Fibroblast of villous mesenchyme (primary cell): ENCODE data around the gene C6orf120. TPM values are rescaled to one million over a fixed set of nuclear protein-coding genes. Genes with fewer than 3 reads are reported as not detected.

Source experiments
- DNase-seq: peaks from one replicate; pipeline ENCODE4 v3.0.0-alpha.2; 2010; ENCODE audit warnings: low read depth
- H3K4me3 ChIP-seq: 2 replicates; pipeline ENCODE4 v1.5.1; 2011; ENCODE audit warnings: low read depth, mild to moderate bottlenecking, low read length
- CTCF ChIP-seq: IDR thresholded peaks from 2 replicates; pipeline ENCODE4 v1.5.1; 2012; ENCODE audit warnings: low read depth, mild to moderate bottlenecking, low read length; ENCODE audit not compliant: insufficient read depth
- total RNA-seq: library from RNA; depleted of rRNA; stranded (reverse); fragments of >200 nt; gene quantifications from 2 replicates; pipeline ENCODE4 v1.2.3, GENCODE V29; 2012

Gene C6orf120
- total RNA-seq, 1 donor: 57.9 TPM

DNA sequence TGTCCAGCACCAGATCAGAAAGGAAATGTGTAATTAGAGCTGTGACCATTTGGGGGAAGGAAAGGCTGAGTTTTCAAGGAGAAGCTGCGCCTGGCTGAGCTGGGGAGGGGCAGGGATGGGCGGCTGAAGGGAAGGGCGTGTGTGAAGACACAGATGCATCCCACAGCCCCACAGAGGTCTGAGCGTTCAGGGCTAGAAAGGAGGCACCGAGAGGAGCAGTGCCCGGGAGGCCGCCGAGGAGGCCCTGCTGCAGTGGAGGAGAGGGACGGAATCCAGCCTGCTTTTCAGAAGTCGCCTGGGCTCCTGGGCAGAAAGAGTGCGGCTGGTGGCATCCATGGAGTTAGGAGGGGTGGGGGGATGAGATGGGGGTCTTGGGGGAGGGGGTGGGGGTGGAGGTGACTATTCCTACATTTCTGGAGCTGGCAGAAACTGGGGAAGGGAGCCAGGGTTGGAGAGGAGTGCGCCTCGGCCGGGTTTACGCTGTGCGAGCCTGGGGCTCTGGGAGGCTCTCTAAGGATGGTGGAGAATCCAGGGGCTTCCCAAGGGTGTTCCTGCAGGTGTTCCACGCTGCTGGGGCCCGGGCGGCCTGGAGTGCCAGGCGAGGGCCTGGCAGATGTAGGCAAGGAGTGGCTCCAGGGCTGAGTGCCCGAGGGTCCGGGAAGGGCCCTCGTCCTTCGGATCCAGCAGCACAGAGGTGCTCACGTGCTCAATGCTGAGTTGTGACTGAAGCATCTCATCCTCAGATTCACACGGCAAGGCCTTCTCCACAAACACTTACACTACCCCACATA is 41.9 kb upstream of the C6orf120 start:
- DNase-seq: no peak
- H3K4me3 ChIP-seq: no peak overlapping the region
- TF ChIP-seq CTCF: no peak

DNA sequence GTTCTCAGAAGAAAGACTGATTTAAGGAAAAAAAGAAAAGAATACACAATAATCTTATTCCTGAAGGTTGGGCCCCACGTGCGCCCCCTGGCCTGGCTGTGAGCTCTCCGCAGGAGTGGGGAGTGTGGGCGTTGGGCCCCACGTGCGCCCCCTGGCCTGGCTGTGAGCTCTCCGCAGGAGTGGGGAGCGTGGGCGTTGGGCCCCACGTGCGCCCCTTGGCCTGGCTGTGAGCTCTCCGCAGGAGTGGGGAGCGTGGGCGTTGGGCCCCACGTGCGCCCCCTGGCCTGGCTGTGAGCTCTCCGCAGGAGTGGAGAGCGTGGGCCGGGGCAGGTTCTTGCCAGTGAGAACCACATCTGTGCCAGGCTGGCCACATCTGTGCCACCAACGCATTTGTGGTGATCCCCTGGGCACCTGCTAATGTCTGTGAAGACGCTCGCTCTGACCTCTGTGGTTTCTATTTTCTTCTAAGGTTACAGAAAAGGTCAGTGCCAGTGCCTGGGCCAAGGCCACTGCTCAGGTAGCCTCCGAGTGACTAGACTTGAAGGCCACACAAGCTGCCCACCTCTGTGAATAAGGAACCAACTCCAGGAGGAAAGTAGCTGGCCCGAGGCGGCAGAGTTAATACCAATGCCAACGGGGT is 41.1 kb upstream of the C6orf120 start:
- H3K4me3 ChIP-seq: no peak overlapping the region
- no peak for TF ChIP-seq CTCF
- no peak for DNase-seq

DNA sequence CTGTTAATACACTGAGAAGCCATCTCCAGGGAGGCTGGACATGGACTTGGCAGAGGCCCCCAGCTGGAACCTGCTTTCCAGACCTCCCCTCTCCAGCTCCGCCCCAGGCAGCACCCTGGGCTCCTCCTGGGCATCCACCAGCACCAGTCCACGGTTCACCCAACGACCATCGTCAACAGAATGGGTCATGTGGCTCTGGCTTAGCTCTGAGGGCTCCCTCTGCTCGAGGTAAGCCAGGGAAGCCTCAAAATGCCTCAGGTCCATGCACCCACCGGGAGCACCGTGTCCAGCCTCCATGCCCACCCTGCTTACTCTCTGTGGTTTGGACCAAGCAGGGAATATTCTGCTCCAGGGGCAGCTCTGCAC is 40.6 kb upstream of the C6orf120 start:
- no peak for DNase-seq
- no peak for TF ChIP-seq CTCF
- no peak overlapping the region for H3K4me3 ChIP-seq

DNA sequence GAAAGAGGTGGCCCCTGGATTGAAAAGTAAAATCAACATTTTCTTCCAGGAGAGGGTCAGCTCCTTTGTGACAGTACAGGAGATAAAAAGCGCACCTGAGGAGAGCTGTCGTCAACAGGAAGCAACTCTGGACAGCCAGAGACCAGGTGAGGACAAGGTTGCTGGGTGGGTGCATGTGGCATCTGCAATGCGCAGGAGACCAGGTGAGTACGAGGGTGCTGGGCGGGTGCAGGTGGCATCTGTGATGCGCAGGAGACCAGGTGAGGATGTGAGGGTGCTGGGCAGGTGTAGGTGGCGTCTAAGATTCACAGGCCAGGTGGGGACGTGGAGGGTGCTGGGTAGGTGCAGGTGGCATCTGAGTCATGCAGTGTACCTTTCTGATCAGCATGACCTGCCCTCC is 38.5 kb upstream of the C6orf120 start:
- DNase-seq: no peak
- no peak for TF ChIP-seq CTCF
- H3K4me3 ChIP-seq: no peak overlapping the region

DNA sequence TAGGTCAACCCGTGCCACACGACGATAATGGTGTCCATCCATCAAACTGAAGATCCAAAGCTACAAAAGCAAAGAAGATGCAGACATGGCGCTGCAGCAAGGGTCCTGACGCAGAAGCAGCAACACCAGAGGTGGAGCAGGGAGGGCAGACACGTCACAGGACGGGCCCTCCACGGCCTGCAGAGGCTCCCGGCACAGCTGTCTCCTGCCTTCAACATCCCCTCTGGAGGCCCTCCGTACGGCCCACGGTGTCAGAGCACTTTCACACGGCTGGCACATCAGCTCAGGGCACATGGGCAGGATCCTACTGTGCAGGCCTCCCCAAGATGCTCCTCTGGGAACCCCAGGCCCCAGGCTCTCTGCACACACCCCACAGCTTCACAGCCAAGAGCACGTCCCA is 37.7 kb upstream of the C6orf120 start:
- no peak for TF ChIP-seq CTCF
- no peak for DNase-seq
- no peak overlapping the region for H3K4me3 ChIP-seq

DNA sequence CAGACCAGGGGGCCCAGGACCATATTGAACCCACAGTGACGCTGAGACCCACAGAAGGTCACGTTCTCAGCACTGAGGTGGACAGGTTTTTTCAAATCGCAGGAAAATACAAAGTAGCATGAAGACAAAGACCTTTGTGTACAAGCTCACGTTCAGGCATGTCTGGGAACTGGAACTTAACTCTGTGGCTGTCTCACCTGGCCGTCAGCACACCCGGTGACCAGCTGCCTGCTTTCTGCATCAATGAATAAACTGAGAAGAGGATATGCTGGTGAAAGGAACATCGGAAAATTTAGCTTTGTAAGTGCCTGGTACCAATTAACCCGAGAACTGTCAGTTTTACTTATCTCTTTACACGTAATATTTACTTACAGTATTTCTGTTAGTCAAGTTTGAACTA is 36.6 kb upstream of the C6orf120 start:
- H3K4me3 ChIP-seq: no peak overlapping the region
- no peak for TF ChIP-seq CTCF
- no peak for DNase-seq
